Immature natural killer cell (primary cell): ENCODE measurements around the gene PARD6G. TPM values are rescaled to one million over a fixed set of nuclear protein-coding genes. Genes with fewer than 3 reads are reported as not detected.

Experiments
- DNase-seq, 3 donors: peaks; one replicate each; pipeline ENCODE4 v3.0.0; 2022; ENCODE audit warnings: mixed read lengths in 1 of 3
- H3K27ac Mint-ChIP-seq, 6 donors: one replicate each; pipeline ENCODE4 v1.8.0; 2020; ENCODE audit warnings: mixed read lengths in 6 of 6, mild to moderate bottlenecking in 5 of 6, inconsistent platforms in 4 of 6, moderate library complexity in 3 of 6
- H3K27me3 Mint-ChIP-seq, 3 donors: one replicate each; pipeline ENCODE4 v1.8.0; 2020 to 2021; ENCODE audit warnings: low read depth in 3 of 3, mild to moderate bottlenecking in 3 of 3, mixed read lengths in 3 of 3, moderate library complexity in 3 of 3, inconsistent platforms in 1 of 3
- H3K36me3 Mint-ChIP-seq, 3 donors: one replicate each; pipeline ENCODE4 v1.8.0; 2020; ENCODE audit warnings: mixed read lengths in 3 of 3, inconsistent platforms in 2 of 3, mild to moderate bottlenecking in 2 of 3
- H3K4me1 Mint-ChIP-seq, 2 donors: one replicate each; pipeline ENCODE4 v1.8.0; 2020; ENCODE audit warnings: inconsistent platforms in 2 of 2, mild to moderate bottlenecking in 2 of 2, mixed read lengths in 2 of 2, moderate library complexity in 1 of 2
- H3K4me3 Mint-ChIP-seq, 5 donors: one replicate each; pipeline ENCODE4 v1.8.0; 2020; ENCODE audit warnings: mild to moderate bottlenecking in 5 of 5, mixed read lengths in 5 of 5, inconsistent platforms in 3 of 5, moderate library complexity in 3 of 5
- H3K9me3 Mint-ChIP-seq, 6 donors: one replicate each; pipeline ENCODE4 v1.8.0; 2020; ENCODE audit warnings: mild to moderate bottlenecking in 6 of 6, mixed read lengths in 6 of 6, inconsistent platforms in 4 of 6, moderate library complexity in 3 of 6
- polyA plus RNA-seq, 3 donors: library from polyadenylated mRNA; unstranded; fragments of 300-500 nt; fragmentation: Illumina TruSeq; gene quantifications; one replicate each; pipeline ENCODE4 v1.2.3, GENCODE V29; 2021

The PARD6G gene
- polyA plus RNA-seq, 3 donors from 2014 or later: 0.06 to 0.34 TPM; not detected in 1

GRCh38 chr18:80183273-80184050 is 63.9 kb downstream of the PARD6G start:
- H3K27ac Mint-ChIP-seq: no peak overlapping the region
- peaks cover 0 to 3% of the 10 kb centered on the region in 2 donors for H3K4me1 Mint-ChIP-seq
- H3K27me3 Mint-ChIP-seq: peaks cover 0 to 3% (median 1%) of the 10 kb centered on the region in 3 donors
- H3K4me3 Mint-ChIP-seq: no peak overlapping the region
- no peak for DNase-seq
- no peaks in the 10 kb centered on the region for H3K36me3 Mint-ChIP-seq
- peaks cover 0 to 1% (median 0%) of the 10 kb centered on the region in 6 donors for H3K9me3 Mint-ChIP-seq

GRCh38 chr18:80182855-80183254 is 64.5 kb downstream of the PARD6G start:
- no peak overlapping the region for H3K27ac Mint-ChIP-seq
- DNase-seq: no peak
- peaks cover 0 to 1% (median 0%) of the 10 kb centered on the region in 6 donors for H3K9me3 Mint-ChIP-seq
- no peaks in the 10 kb centered on the region for H3K36me3 Mint-ChIP-seq
- no peak overlapping the region for H3K4me3 Mint-ChIP-seq
- peaks cover 0 to 5% of the 10 kb centered on the region in 2 donors for H3K4me1 Mint-ChIP-seq
- H3K27me3 Mint-ChIP-seq: peaks cover 0 to 3% (median 1%) of the 10 kb centered on the region in 3 donors

GRCh38 chr18:80181642-80182461 is 65.5 kb downstream of the PARD6G start:
- DNase-seq: no peak
- H3K27me3 Mint-ChIP-seq: peaks cover 3 to 6% (median 3%) of the 10 kb centered on the region in 3 donors
- peak overlapping the region in 1 of 6 donors; percentile 71 for H3K27ac Mint-ChIP-seq
- H3K4me1 Mint-ChIP-seq: peaks cover 0 to 5% of the 10 kb centered on the region in 2 donors
- H3K9me3 Mint-ChIP-seq: peaks cover 0 to 1% (median 0%) of the 10 kb centered on the region in 6 donors
- no peaks in the 10 kb centered on the region for H3K36me3 Mint-ChIP-seq
- no peak overlapping the region for H3K4me3 Mint-ChIP-seq

- Mint-ChIP-seq H3K4me3 (no peak overlapping the region), H3K4me1 (peaks cover 2 to 6% of the 10 kb centered on the region in 2 donors), H3K9me3 (peaks cover 0 to 1% (median 0%) of the 10 kb centered on the region in 6 donors), H3K36me3 (no peaks in the 10 kb centered on the region), H3K27me3 (peaks cover under 1 to 6% (median 5%) of the 10 kb centered on the region in 3 donors), H3K27ac (no peak overlapping the region)
- DNase-seq: no peak
Measured at GRCh38 chr18:80180778-80181564, 66.3 kb downstream of the PARD6G start.

GRCh38 chr18:80179857-80180558 is 67.3 kb downstream of the PARD6G start:
- Mint-ChIP-seq H3K27ac (peak overlapping the region in 1 of 6 donors; percentile 67), H3K36me3 (no peaks in the 10 kb centered on the region), H3K27me3 (peaks cover 4 to 14% (median 11%) of the 10 kb centered on the region in 3 donors), H3K4me3 (no peak overlapping the region), H3K9me3 (peaks cover 0 to 1% (median 0%) of the 10 kb centered on the region in 6 donors), H3K4me1 (peaks cover 12 to 16% of the 10 kb centered on the region in 2 donors)
- no peak for DNase-seq

- H3K9me3 Mint-ChIP-seq: peaks cover 0 to 1% (median 0%) of the 10 kb centered on the region in 6 donors
- peak overlapping the region in 3 of 6 donors; percentile 10 to 97 (median 49) for H3K27ac Mint-ChIP-seq
- H3K4me1 Mint-ChIP-seq: peaks cover 15 to 18% of the 10 kb centered on the region in 2 donors
- H3K27me3 Mint-ChIP-seq: peaks cover 4 to 18% (median 14%) of the 10 kb centered on the region in 3 donors
- no peaks in the 10 kb centered on the region for H3K36me3 Mint-ChIP-seq
- peak overlapping the region in 1 of 5 donors; percentile 16 for H3K4me3 Mint-ChIP-seq
- DNase-seq: peak in 1 of 3 donors; percentile 16
Measured at GRCh38 chr18:80178935-80179818, 68.1 kb downstream of the PARD6G start.

GRCh38 chr18:80177128-80177527 is 70.2 kb downstream of the PARD6G start:
- no peak overlapping the region for H3K4me3 Mint-ChIP-seq
- H3K9me3 Mint-ChIP-seq: peaks cover 0 to 1% (median 0%) of the 10 kb centered on the region in 6 donors
- peaks cover 15 to 18% of the 10 kb centered on the region in 2 donors for H3K4me1 Mint-ChIP-seq
- peak overlapping the region in 3 of 6 donors; percentile 44 to 97 (median 83) for H3K27ac Mint-ChIP-seq
- peaks cover 4 to 28% (median 14%) of the 10 kb centered on the region in 3 donors for H3K27me3 Mint-ChIP-seq
- no peak for DNase-seq
- H3K36me3 Mint-ChIP-seq: no peaks in the 10 kb centered on the region

- DNase-seq: no peak
- H3K27me3 Mint-ChIP-seq: peaks cover 4 to 33% (median 14%) of the 10 kb centered on the region in 3 donors
- H3K4me3 Mint-ChIP-seq: no peak overlapping the region
- peaks cover 0 to under 1% (median 0%) of the 10 kb centered on the region in 6 donors for H3K9me3 Mint-ChIP-seq
- peak overlapping the region; percentile 14 to 97 (median 86) for H3K27ac Mint-ChIP-seq
- no peaks in the 10 kb centered on the region for H3K36me3 Mint-ChIP-seq
- peaks cover 18 to 24% of the 10 kb centered on the region in 2 donors for H3K4me1 Mint-ChIP-seq
Measured at GRCh38 chr18:80176334-80177073, 70.8 kb downstream of the PARD6G start.

GRCh38 chr18:80175451-80176204 is 71.7 kb downstream of the PARD6G start:
- Mint-ChIP-seq H3K27me3 (peaks cover 4 to 34% (median 14%) of the 10 kb centered on the region in 3 donors), H3K27ac (peak overlapping the region; percentile 57 to 97 (median 86))
- peak; percentile 52 to 93 (median 61) for DNase-seq

GRCh38 chr18:80173060-80173459 is 74.3 kb downstream of the PARD6G start:
- Mint-ChIP-seq H3K36me3 (no peaks in the 10 kb centered on the region), H3K27me3 (peaks cover 8 to 38% (median 12%) of the 10 kb centered on the region in 3 donors), H3K9me3 (peaks cover 0 to 2% (median 0%) of the 10 kb centered on the region in 6 donors), H3K4me1 (peaks cover 21 to 23% of the 10 kb centered on the region in 2 donors), H3K27ac (peak overlapping the region in 1 of 6 donors; percentile 81), H3K4me3 (no peak overlapping the region)
- no peak for DNase-seq

More at GRCh38 chr18:80175451-80176204, 71.7 kb downstream of the PARD6G start:
- H3K9me3 Mint-ChIP-seq: peaks cover 0 to 2% (median 0%) of the 10 kb centered on the region in 6 donors
- no peaks in the 10 kb centered on the region for H3K36me3 Mint-ChIP-seq
- peaks cover 21 to 28% of the 10 kb centered on the region in 2 donors for H3K4me1 Mint-ChIP-seq
- peak overlapping the region; percentile 42 to 88 (median 51) for H3K4me3 Mint-ChIP-seq

- peaks cover 0 to 2% (median 0%) of the 10 kb centered on the region in 6 donors for H3K9me3 Mint-ChIP-seq
- H3K27ac Mint-ChIP-seq: peak overlapping the region in 4 of 6 donors; percentile 18 to 77 (median 42)
- peak in 2 of 3 donors; percentile 8 to 76 for DNase-seq
- peak overlapping the region in 2 of 5 donors; percentile 42 to 63 for H3K4me3 Mint-ChIP-seq
- peaks cover 10 to 31% (median 12%) of the 10 kb centered on the region in 3 donors for H3K27me3 Mint-ChIP-seq
- peaks cover 21 to 23% of the 10 kb centered on the region in 2 donors for H3K4me1 Mint-ChIP-seq
- H3K36me3 Mint-ChIP-seq: no peaks in the 10 kb centered on the region
Measured at GRCh38 chr18:80172056-80172455, 75.3 kb downstream of the PARD6G start.
